Measurements from ENCODE around the gene BAHCC1.

BAHCC1 gene

DNA sequence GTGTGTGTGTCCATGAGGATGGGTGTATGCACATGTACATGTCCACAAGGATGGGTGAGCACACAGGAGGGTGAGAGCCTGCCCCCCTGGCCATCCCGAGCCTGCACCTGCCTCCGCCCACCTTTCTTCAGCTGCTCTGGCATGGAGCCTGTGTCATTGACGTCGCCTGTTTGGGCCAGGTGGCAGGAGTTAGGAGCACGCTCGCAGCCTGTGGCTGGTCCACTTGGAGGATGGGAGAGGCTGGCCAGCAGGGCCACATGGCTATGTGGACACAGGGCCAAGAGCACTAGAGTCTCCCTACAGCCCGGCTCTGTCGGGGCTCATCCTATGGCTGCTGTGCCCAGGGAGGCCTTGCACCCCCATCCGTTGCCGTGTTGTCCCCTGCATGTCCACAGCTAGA, 21.4 kb downstream of the BAHCC1 start:
- no peak overlapping the region for H3K27ac ChIP-seq (ENCODE audit: low read length)
- H4K20me1 ChIP-seq (ENCODE audit: insufficient read depth, low read length) = no peaks in the 10 kb centered on the region; the same call in 1 of the 2 replicates
- no peaks in the 10 kb centered on the region for H3K9me3 ChIP-seq (replicated peaks; ENCODE audit: insufficient read depth, low read length)
- no peaks in the 10 kb centered on the region for H3K4me1 ChIP-seq (ENCODE audit: low read length)
- no peak overlapping the region for H2AFZ ChIP-seq (ENCODE audit: low read length)
- DNase-seq = no peak
- no peaks in the 10 kb centered on the region for H3K36me3 ChIP-seq (replicated peaks; ENCODE audit: insufficient read depth, low read length)
- no peak overlapping the region for H3K4me2 ChIP-seq (ENCODE audit: low read depth, low read length)
- H3F3A ChIP-seq (ENCODE audit: insufficient read depth, low read length) = no peaks in the 10 kb centered on the region
- peaks cover 91% of the 10 kb centered on the region for H3K27me3 ChIP-seq (replicated peaks; ENCODE audit: insufficient read depth, low read length)
- no peak overlapping the region for H3K4me3 ChIP-seq (ENCODE audit: low read length)
- H3K9me2 ChIP-seq (replicated peaks; ENCODE audit: insufficient read depth, low read length) = no peaks in the 10 kb centered on the region
- H3K79me2 ChIP-seq (ENCODE audit: low read length) = no peaks in the 10 kb centered on the region
- TF ChIP-seq EZH2phosphoT487 (IDR thresholded peaks at IDR 0.05; ENCODE audit: low read length) = no peak
- TF ChIP-seq, protein P1, sequence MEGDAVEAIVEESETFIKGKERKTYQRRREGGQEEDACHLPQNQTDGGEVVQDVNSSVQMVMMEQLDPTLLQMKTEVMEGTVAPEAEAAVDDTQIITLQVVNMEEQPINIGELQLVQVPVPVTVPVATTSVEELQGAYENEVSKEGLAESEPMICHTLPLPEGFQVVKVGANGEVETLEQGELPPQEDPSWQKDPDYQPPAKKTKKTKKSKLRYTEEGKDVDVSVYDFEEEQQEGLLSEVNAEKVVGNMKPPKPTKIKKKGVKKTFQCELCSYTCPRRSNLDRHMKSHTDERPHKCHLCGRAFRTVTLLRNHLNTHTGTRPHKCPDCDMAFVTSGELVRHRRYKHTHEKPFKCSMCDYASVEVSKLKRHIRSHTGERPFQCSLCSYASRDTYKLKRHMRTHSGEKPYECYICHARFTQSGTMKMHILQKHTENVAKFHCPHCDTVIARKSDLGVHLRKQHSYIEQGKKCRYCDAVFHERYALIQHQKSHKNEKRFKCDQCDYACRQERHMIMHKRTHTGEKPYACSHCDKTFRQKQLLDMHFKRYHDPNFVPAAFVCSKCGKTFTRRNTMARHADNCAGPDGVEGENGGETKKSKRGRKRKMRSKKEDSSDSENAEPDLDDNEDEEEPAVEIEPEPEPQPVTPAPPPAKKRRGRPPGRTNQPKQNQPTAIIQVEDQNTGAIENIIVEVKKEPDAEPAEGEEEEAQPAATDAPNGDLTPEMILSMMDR (IDR thresholded peaks at IDR 0.05; ENCODE audit: low read length) = no peak
- no peak for TF ChIP-seq EZH2 (optimal IDR thresholded peaks at IDR 0.05; ENCODE audit: low read depth, low read length)
- H3K9ac ChIP-seq (ENCODE audit: low read length) = no peak overlapping the region

GRCh38 chr17:81417049-81417878, 22.0 kb downstream of the BAHCC1 start:
- H2AFZ ChIP-seq (ENCODE audit: low read length) = no peak overlapping the region
- TF ChIP-seq, protein P1 (IDR thresholded peaks at IDR 0.05; ENCODE audit: low read length) = no peak
- TF ChIP-seq EZH2phosphoT487 (IDR thresholded peaks at IDR 0.05; ENCODE audit: low read length) = no peak
- no peak for TF ChIP-seq EZH2 (optimal IDR thresholded peaks at IDR 0.05; ENCODE audit: low read depth, low read length)
- no peaks in the 10 kb centered on the region for H3F3A ChIP-seq (ENCODE audit: insufficient read depth, low read length)
- no peaks in the 10 kb centered on the region for H3K36me3 ChIP-seq (replicated peaks; ENCODE audit: insufficient read depth, low read length)
- H3K4me3 ChIP-seq (ENCODE audit: low read length) = no peak overlapping the region
- H3K4me2 ChIP-seq (ENCODE audit: low read depth, low read length) = no peak overlapping the region
- H3K27me3 ChIP-seq (replicated peaks; ENCODE audit: insufficient read depth, low read length) = peaks cover 91% of the 10 kb centered on the region
- H4K20me1 ChIP-seq (ENCODE audit: insufficient read depth, low read length) = no peaks in the 10 kb centered on the region; the same call in 1 of the 2 replicates
- H3K4me1 ChIP-seq (ENCODE audit: low read length) = no peaks in the 10 kb centered on the region
- no peaks in the 10 kb centered on the region for H3K9me3 ChIP-seq (replicated peaks; ENCODE audit: insufficient read depth, low read length)
- H3K9me2 ChIP-seq (replicated peaks; ENCODE audit: insufficient read depth, low read length) = no peaks in the 10 kb centered on the region
- no peak overlapping the region for H3K27ac ChIP-seq (ENCODE audit: low read length)
- no peak overlapping the region for H3K9ac ChIP-seq (ENCODE audit: low read length)
- DNase-seq = no peak
- no peaks in the 10 kb centered on the region for H3K79me2 ChIP-seq (ENCODE audit: low read length)

GRCh38 chr17:81417879-81418709, 22.8 kb downstream of the BAHCC1 start:
- no peak for DNase-seq
- H3K79me2 ChIP-seq (ENCODE audit: low read length) = no peaks in the 10 kb centered on the region
- H3K4me1 ChIP-seq (ENCODE audit: low read length) = no peaks in the 10 kb centered on the region
- no peaks in the 10 kb centered on the region; the same call in 1 of the 2 replicates for H4K20me1 ChIP-seq (ENCODE audit: insufficient read depth, low read length)
- H3K9me2 ChIP-seq (replicated peaks; ENCODE audit: insufficient read depth, low read length) = no peaks in the 10 kb centered on the region
- no peak overlapping the region for H2AFZ ChIP-seq (ENCODE audit: low read length)
- no peak overlapping the region for H3K4me3 ChIP-seq (ENCODE audit: low read length)
- H3K4me2 ChIP-seq (ENCODE audit: low read depth, low read length) = no peak overlapping the region
- no peak overlapping the region for H3K9ac ChIP-seq (ENCODE audit: low read length)
- no peak overlapping the region for H3K27ac ChIP-seq (ENCODE audit: low read length)
- H3F3A ChIP-seq (ENCODE audit: insufficient read depth, low read length) = no peaks in the 10 kb centered on the region
- H3K36me3 ChIP-seq (replicated peaks; ENCODE audit: insufficient read depth, low read length) = no peaks in the 10 kb centered on the region
- no peaks in the 10 kb centered on the region for H3K9me3 ChIP-seq (replicated peaks; ENCODE audit: insufficient read depth, low read length)
- TF ChIP-seq, protein P1 (IDR thresholded peaks at IDR 0.05; ENCODE audit: low read length) = no peak
- no peak for TF ChIP-seq EZH2phosphoT487 (IDR thresholded peaks at IDR 0.05; ENCODE audit: low read length)
- no peak for TF ChIP-seq EZH2 (optimal IDR thresholded peaks at IDR 0.05; ENCODE audit: low read depth, low read length)
- peaks cover 91% of the 10 kb centered on the region for H3K27me3 ChIP-seq (replicated peaks; ENCODE audit: insufficient read depth, low read length)
